Choroid plexus epithelial cell (primary cell): ENCODE results near the gene CMC2.

ENCODE experiments used
- DNase-seq: peaks from one replicate; pipeline ENCODE4 v3.0.0-alpha.2; 2010; ENCODE audit warnings: low read depth
- H3K4me3 ChIP-seq: 2 replicates; pipeline ENCODE4 v1.5.1; 2011; ENCODE audit warnings: low read depth, mild to moderate bottlenecking, control low read depth, low read length, moderate library complexity
- TF ChIP-seq, protein P1 (sequence below): conservative IDR thresholded peaks from 2 replicates; pipeline ENCODE4 v1.5.1; 2011; ENCODE audit warnings: low read depth, mild to moderate bottlenecking, control low read depth, inconsistent platforms, low read length, moderate library complexity

Gene CMC2

GRCh38 chr16:81036751-81037350, 30.2 kb upstream of the CMC2 start:
- TF ChIP-seq, protein P1, sequence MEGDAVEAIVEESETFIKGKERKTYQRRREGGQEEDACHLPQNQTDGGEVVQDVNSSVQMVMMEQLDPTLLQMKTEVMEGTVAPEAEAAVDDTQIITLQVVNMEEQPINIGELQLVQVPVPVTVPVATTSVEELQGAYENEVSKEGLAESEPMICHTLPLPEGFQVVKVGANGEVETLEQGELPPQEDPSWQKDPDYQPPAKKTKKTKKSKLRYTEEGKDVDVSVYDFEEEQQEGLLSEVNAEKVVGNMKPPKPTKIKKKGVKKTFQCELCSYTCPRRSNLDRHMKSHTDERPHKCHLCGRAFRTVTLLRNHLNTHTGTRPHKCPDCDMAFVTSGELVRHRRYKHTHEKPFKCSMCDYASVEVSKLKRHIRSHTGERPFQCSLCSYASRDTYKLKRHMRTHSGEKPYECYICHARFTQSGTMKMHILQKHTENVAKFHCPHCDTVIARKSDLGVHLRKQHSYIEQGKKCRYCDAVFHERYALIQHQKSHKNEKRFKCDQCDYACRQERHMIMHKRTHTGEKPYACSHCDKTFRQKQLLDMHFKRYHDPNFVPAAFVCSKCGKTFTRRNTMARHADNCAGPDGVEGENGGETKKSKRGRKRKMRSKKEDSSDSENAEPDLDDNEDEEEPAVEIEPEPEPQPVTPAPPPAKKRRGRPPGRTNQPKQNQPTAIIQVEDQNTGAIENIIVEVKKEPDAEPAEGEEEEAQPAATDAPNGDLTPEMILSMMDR, result no peak
- H3K4me3 ChIP-seq, result peak overlapping the region; percentile 81
- no peak for DNase-seq

- DNase-seq, result peak; percentile 25
- peak overlapping the region; percentile 81 for H3K4me3 ChIP-seq
- TF ChIP-seq, protein P1, result no peak
These were observed 29.5 kb upstream of the CMC2 start for GRCh38 chr16:81035975-81036750.

- DNase-seq, result peak; percentile 84
- TF ChIP-seq, protein P1, result peak; percentile 74
- H3K4me3 ChIP-seq, result peak within 1 kb of the TSS; percentile 81
These were observed 28.8 kb upstream of the CMC2 start, which contains the start of gene ATMIN for GRCh38 chr16:81035398-81035974. ATMIN (plus strand) TSS chr16:81035842; CDS start chr16:81035871, 29 bp downstream.

DNA sequence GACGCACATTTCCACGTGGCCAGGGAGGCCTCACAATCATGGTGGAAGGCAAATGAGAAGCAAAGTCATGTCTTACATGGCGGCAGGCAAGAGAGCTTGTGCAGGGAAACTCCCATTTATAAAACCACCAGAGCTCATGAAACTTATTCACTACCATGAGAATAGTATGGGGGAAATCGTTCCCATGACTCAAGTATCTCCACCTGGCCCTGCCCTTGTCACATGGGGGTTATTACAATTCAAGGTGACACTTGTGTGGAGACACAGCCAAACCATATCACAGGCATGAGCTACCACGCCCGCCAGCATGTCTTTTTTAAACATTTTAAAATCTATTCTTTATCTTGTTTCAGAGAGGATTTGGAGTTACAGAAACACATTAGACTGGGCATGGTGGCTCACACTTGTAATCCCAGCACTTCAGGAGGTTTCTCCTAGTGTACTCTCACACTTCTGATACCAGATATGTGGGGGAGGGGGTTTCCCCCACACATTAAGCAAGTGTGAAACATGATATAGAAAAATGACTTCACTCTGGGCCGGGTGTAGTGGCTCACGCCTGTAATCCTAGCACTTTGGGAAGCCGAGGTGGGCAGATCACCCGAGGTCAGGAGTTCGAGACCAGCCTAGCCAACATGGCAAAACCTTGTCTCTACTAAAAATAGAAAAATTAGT, 23.4 kb upstream of the CMC2 start:
- DNase-seq, result no peak
- H3K4me3 ChIP-seq, result no peak overlapping the region
- TF ChIP-seq, protein P1, result no peak

DNA sequence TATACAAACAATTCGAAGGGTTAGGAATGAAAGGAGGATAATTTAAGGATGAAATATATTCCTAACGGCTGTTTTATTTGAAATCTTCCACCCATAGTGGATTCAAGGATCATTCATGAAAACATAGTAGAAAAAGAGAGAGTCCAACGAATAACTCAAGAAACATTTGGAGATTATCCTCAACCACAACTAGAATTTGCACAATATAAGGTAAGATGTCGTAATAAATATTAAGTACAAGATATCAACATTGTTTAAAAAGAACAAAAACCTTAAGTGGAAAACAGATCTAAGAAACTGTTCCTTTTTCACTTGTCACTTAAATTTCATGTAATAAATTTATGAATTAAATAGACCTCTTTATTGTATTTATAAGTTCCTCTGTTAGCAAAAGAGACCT, 19.7 kb upstream of the CMC2 start:
- TF ChIP-seq, protein P1, result no peak
- no peak overlapping the region for H3K4me3 ChIP-seq
- DNase-seq, result no peak

- TF ChIP-seq, protein P1, result no peak
- no peak overlapping the region for H3K4me3 ChIP-seq
- DNase-seq, result no peak
These were observed 11.8 kb upstream of the CMC2 start for GRCh38 chr16:81018496-81018895.
